Heart right ventricle (tissue), 16 donors: ENCODE measurements around the gene BPIFB1. TPM values are rescaled to one million over a fixed set of nuclear protein-coding genes. Genes with fewer than 3 reads are reported as not detected.

ENCODE experiments used
- ATAC-seq, 8 donors: fragments of 200-7000 bp; cut with Tn5 transposase; one replicate each; pipeline ENCODE4 v1.9.1; 2020; ENCODE audit warnings: mild to moderate bottlenecking in 8 of 8, moderate library complexity in 8 of 8, moderate number of reproducible peaks in 1 of 8
- DNase-seq, 2 donors: peaks; one replicate each; pipeline ENCODE4 v3.0.0-alpha.2; 2020
- H3K27ac ChIP-seq, 10 donors: fragments of 200-600 bp; sonication (generic) in 2 of 10; one replicate each; pipeline versions ENCODE4 v1.5.0 to v1.8.0; 2020 to 2022; ENCODE audit warnings: mild to moderate bottlenecking in 3 of 10
- H3K27me3 ChIP-seq, 7 donors: fragments of 200-600 bp; one replicate each; pipeline ENCODE4 v1.8.0; 2021 to 2022; ENCODE audit warnings: mild to moderate bottlenecking in 2 of 7
- H3K36me3 ChIP-seq, 9 donors: fragments of 200-600 bp; sonication (generic) in 1 of 9; one replicate each; pipeline versions ENCODE4 v1.5.0 to v1.8.0; 2020 to 2022; ENCODE audit warnings: mild to moderate bottlenecking in 2 of 9
- H3K4me1 ChIP-seq, 9 donors: fragments of 200-600 bp; sonication (generic) in 1 of 9; one replicate each; pipeline versions ENCODE4 v1.5.0 to v1.8.0; 2020 to 2022; ENCODE audit warnings: mild to moderate bottlenecking in 4 of 9
- H3K4me3 ChIP-seq, 10 donors: fragments of 200-600 bp; sonication (generic) in 2 of 10; one replicate each; pipeline versions ENCODE4 v1.5.0 to v1.8.0; 2020 to 2022; ENCODE audit warnings: mild to moderate bottlenecking in 7 of 10, moderate library complexity in 2 of 10
- H3K9me3 ChIP-seq, 11 donors: fragments of 200-600 bp in 10 of 11; sonication (generic) in 2 of 11; one replicate each; pipeline versions ENCODE4 v1.5.0 to v1.8.0; 2013 to 2022; ENCODE audit warnings: mild to moderate bottlenecking in 2 of 11, control low read depth in 1 of 11, moderate library complexity in 1 of 11
- CTCF ChIP-seq, 9 donors: fragments of 200-600 bp; sonication (generic) in 2 of 9; IDR thresholded peaks; one replicate each; pipeline versions ENCODE4 v1.5.0 to v1.8.0; 2021 to 2022; ENCODE audit warnings: antibody characterized with exemption in 9 of 9, mild to moderate bottlenecking in 5 of 9, moderate library complexity in 1 of 9
- WGBS, 2 donors: extraction: QIAGEN DNeasy Blood & Tissue Kit; methylation state at CpG; one replicate each; pipeline ENCODE4 v1.1.7; 2013; ENCODE audit warnings: inconsistent platforms in 1 of 2; 5-methylcytosine and 5-hydroxymethylcytosine counted together
- intact Hi-C, 10 donors: fragments of 100-400 bp; cut with DNase I; formaldehyde crosslinking; loops; one replicate each; pipeline versions ENCODE4 v1.11.1 to v1.14.2; 2022
- polyA plus RNA-seq, 2 donors: library from polyadenylated mRNA; stranded (reverse); fragments of 200-250 nt; gene quantifications; one replicate each; pipeline ENCODE4 v1.2.3, GENCODE V29; 2013
- total RNA-seq, 10 donors: library from RNA; stranded (reverse); fragmentation: NEBNext Ultra II Directional in 3 of 10; extraction: Animal tissue kit (Norgen Biotek cat#: 25700) in 3 of 10; gene quantifications; one replicate each; pipeline versions ENCODE4 v1.2.1 to v1.2.4, GENCODE V29; 2021 to 2023
- donor health status: Arrhythmogenic right ventricular cardiomyopathy.
- donor health status: ischemic (EF 13 %, LVEDD 7.1; RV severe dilation, severe dysfunction).
- donor health status: healthy with polysubstance abuse.
- donor health status: DM: no; HTN: yes; CAD: no.
- donor health status: DM: no; HTN: no; CAD: no.
- donor health status: ischemic (EF 25% LVEDD 6.9; RV normal size, moderate dysfunction).
- donor health status: ischemic (EF 25% LVEDD 5.7; RV mildly dilated, moderate dysfunction).
- donor health status: healthy.
- donor health status: DM: yes; HTN: yes; CAD: no.
- donor health status: Ischemic cardiomyopathy.
- donor health status: ischemic (EF 35%, LVEDD 5.7; RV mildly dilated, moderate dysfunction).
- donor health status: nonischemic (EF 11% LVEDD 7.7; RV severe dilation, severe dysfunction).
- donor health status: DM: yes; HTN: yes; CAD: no.
- donor health status: PGD.
- donor health status: ischemic (EF 29% LVEDD 5.4; RV normal size, mild dysfunction).
- donor health status: nonischemic (EF 23%, LVEDD 6.1; RV moderate dilation, normal function).

The BPIFB1 gene
- total and polyA plus RNA-seq, 12 donors = 0.03 TPM; not detected in 11

- H3K4me3 ChIP-seq = no peak overlapping the region
- no peak for TF ChIP-seq CTCF (IDR thresholded peaks at IDR 0.05)
- no peak for DNase-seq
- H3K9me3 ChIP-seq = no peaks in the 10 kb centered on the region
- no peak overlapping the region for H3K27ac ChIP-seq
- intact Hi-C loops = no loop called here
- H3K27me3 ChIP-seq = peaks cover 0 to 78% (median 47%) of the 10 kb centered on the region in 7 donors
- H3K4me1 ChIP-seq = no peaks in the 10 kb centered on the region
- no peak for ATAC-seq
- H3K36me3 ChIP-seq = no peaks in the 10 kb centered on the region
- 86 to 87% methylated on average over 8 of the region's 8 CpGs for WGBS, 2 donors
Observed at GRCh38 chr20:33282196-33282934, 649 bp upstream of the BPIFB1 start.

GRCh38 chr20:33284284-33284683 lies 1.3 kb downstream of the BPIFB1 start:
- intact Hi-C loops = no loop called here
- no peak for DNase-seq
- Histone ChIP-seq H3K36me3 (no peaks in the 10 kb centered on the region), H3K4me1 (no peaks in the 10 kb centered on the region), H3K27me3 (peaks cover 0 to 87% (median 48%) of the 10 kb centered on the region in 7 donors), H3K27ac (no peak overlapping the region), H3K9me3 (no peaks in the 10 kb centered on the region), H3K4me3 (no peak overlapping the region)
- no peak for TF ChIP-seq CTCF (IDR thresholded peaks at IDR 0.05)
- ATAC-seq = no peak
- 79 to 81% methylated on average over 4 of the region's 4 CpGs for whole genome bisulfite sequencing, 2 donors

- DNase-seq (no peak), ATAC-seq (no peak)
- H3K9me3 ChIP-seq = no peaks in the 10 kb centered on the region
- WGBS, 2 donors = 61 to 69% methylated on average over 2 of the region's 2 CpGs
- no peak overlapping the region for H3K27ac ChIP-seq
- H3K4me3 ChIP-seq = no peak overlapping the region
- no peaks in the 10 kb centered on the region for H3K36me3 ChIP-seq
- peaks cover 0 to 87% (median 48%) of the 10 kb centered on the region in 7 donors for H3K27me3 ChIP-seq
- H3K4me1 ChIP-seq = no peaks in the 10 kb centered on the region
- intact Hi-C loops = no loop called here
- TF ChIP-seq CTCF (IDR thresholded peaks at IDR 0.05) = no peak
Observed at GRCh38 chr20:33284937-33285336, 1.9 kb downstream of the BPIFB1 start.

- DNase-seq (no peak), ATAC-seq (no peak)
- no peak overlapping the region for H3K4me3 ChIP-seq
- no peaks in the 10 kb centered on the region for H3K4me1 ChIP-seq
- intact Hi-C loops = no loop called here
- no peaks in the 10 kb centered on the region for H3K9me3 ChIP-seq
- TF ChIP-seq CTCF (IDR thresholded peaks at IDR 0.05) = no peak
- H3K36me3 ChIP-seq = no peaks in the 10 kb centered on the region
- WGBS, 2 donors = 64 to 65% methylated on average over 10 of the region's 10 CpGs
- H3K27ac ChIP-seq = no peak overlapping the region
- peaks cover 0 to 84% (median 44%) of the 10 kb centered on the region in 7 donors for H3K27me3 ChIP-seq
Observed at GRCh38 chr20:33285861-33286495, 3.0 kb downstream of the BPIFB1 start.
